GM18502 (cell line): ENCODE measurements around the gene PNPLA2.

ENCODE experiments used
- ATAC-seq: cut with Tn5 transposase; IDR thresholded peaks from one replicate; pipeline ENCODE4 v1.9.1; 2021; ENCODE audit warnings: mild to moderate bottlenecking; ENCODE audit not compliant: unreplicated experiment, poor library complexity

The PNPLA2 gene, protein sequence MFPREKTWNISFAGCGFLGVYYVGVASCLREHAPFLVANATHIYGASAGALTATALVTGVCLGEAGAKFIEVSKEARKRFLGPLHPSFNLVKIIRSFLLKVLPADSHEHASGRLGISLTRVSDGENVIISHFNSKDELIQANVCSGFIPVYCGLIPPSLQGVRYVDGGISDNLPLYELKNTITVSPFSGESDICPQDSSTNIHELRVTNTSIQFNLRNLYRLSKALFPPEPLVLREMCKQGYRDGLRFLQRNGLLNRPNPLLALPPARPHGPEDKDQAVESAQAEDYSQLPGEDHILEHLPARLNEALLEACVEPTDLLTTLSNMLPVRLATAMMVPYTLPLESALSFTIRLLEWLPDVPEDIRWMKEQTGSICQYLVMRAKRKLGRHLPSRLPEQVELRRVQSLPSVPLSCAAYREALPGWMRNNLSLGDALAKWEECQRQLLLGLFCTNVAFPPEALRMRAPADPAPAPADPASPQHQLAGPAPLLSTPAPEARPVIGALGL

DNA sequence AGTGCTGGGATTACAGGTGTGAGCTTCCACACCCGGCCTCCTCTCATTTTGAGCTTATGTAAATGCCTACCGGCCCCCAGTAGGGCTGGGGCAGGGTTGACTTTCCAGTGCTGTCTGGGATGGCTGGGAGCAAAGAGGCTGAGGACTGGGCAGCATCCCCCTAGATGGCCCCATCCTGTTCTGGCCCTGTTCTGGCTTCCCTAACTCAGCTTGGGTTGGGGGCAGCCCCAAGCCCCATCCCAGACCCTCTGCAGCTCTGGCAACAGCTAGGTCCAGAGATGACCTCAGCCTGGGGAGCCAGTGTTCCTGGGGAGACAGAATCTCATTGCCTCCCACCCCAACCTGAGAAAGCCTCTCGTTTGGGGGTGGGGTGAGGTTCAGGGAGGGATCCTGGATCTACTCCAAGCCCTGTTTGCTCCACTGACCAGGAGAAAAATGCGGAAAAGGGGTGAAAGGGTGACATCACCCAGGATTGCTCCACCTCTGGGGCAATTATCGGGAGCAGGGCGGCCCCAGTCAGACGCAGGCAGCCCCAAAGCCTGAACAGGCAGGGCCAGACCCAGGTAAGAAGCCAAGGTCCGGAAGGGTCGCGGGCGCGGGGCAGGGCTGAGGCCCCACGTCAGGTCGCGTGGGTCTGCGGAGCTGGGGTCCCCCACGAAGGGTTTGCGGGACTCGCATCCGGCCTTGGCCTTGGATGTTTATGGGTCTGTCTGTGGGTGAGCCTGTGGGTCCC, at the start of gene PNPLA2:
Gene PNPLA2 (plus strand): TSS at position 519 of the 733 bp plus-strand sequence. CDS start 805 bp downstream, outside the sequence.
- ATAC-seq, result no peak

DNA sequence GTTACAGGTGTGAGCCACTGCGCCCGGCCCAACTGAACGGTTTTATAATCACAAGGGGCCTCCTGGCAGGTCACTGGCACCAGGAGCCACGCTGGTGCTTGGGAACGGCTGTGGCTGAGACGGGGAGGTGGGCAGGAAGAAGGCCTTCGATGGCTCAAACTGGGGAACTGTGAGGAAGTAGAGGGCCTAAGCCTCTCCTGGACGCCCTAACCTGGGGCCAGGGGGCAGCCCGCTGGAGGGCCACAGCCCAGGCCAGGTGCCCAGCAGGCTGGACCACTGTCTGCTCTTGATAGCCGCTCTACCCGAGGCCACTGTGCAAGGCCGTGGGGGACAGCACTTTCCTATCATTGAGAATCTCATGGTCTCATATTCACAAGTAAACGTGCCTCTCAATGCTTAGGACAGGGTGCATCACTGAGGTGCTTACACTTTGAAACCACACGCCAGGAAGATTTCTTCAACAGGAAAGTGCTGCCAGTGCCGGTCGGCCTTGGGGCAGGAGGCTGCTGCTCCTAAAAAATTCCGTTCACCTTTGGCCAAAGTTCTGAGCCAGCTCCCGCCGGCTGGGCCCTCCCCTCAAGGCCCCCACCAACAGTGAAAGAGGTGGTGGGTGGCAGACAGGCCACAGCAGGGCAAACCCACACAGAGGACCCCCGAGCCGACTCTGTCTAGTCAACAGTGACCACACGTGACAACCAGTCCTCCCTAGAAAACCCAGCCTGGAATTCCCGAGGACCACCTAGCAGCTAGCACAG, 48.6 kb upstream of the PNPLA2 start:
- ATAC-seq, result no peak

DNA sequence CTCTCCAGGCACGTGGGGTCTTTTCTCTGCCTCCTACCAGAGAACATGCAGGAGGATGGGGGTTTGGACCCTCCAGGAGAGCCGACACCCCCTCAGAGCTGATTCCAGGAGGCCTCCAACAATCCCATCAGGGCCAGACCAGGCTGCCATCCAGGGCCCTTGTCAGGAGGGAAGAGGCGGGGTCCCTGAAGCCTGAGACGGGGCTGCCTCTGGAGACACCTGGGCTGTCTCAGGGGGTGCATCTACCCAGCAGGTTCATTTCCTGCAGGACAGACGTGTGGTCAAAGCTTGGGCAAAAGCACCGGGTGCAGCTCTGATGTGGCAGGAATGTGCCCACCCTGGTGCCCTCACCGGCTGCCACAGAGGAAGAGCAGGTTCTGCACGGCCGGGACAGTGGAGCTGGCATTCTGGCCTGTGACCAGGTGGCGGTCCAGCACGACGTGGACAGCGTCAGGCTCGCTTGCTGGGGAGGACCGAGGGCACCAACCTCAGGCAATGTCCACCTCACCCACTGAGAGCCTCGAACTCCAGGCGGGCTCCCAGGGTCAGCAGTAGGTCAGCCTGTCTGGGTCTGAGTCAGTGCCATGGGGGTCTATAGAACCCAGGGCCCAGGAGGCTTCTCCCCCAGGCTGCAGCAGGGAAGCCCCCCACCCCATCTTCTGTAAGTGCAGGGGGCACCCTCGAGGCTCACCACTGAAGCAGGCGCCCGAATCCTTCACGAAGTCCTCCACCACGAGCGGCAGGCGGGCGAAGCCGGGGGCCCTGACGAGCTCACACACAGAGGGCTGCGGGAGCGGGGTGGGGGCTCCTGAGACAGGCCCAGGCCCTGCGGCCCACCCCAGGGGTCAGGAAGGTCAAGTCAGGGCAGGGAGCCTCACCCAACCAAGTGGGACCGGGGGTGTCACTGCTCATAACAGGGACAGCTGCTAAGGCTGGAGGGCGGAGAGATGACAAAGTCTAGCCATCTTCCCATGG, 47.8 kb upstream of the PNPLA2 start:
- ATAC-seq, result no peak

DNA sequence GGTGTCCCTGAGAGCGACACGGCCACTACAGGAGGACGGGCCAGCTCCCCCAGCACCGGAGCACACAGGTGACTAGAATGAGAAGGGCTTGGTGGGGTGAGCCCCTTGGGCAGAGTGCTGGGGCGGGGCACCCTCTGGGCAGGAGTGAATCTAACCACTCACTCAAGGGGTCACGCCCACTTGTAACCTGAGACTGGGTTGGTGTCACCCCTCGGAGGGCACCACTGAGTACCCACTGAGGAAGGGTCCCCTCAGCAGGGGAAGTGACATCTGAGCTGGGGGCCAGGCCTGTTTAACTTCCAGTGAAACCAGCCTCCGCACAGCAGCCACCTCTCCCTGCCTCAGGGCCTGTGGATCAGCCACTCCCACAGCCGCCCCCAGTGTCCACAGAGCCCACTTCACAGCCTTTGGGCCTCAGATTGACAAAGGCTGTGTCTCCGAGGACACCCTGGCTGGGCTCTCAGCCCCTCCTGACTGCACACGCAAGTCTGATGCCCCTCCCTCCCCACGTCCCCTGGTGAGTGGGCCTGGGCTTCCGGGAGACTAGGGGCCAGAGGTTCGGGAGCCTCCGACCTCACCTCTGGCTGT, 47.0 kb upstream of the PNPLA2 start:
- no peak for ATAC-seq

DNA sequence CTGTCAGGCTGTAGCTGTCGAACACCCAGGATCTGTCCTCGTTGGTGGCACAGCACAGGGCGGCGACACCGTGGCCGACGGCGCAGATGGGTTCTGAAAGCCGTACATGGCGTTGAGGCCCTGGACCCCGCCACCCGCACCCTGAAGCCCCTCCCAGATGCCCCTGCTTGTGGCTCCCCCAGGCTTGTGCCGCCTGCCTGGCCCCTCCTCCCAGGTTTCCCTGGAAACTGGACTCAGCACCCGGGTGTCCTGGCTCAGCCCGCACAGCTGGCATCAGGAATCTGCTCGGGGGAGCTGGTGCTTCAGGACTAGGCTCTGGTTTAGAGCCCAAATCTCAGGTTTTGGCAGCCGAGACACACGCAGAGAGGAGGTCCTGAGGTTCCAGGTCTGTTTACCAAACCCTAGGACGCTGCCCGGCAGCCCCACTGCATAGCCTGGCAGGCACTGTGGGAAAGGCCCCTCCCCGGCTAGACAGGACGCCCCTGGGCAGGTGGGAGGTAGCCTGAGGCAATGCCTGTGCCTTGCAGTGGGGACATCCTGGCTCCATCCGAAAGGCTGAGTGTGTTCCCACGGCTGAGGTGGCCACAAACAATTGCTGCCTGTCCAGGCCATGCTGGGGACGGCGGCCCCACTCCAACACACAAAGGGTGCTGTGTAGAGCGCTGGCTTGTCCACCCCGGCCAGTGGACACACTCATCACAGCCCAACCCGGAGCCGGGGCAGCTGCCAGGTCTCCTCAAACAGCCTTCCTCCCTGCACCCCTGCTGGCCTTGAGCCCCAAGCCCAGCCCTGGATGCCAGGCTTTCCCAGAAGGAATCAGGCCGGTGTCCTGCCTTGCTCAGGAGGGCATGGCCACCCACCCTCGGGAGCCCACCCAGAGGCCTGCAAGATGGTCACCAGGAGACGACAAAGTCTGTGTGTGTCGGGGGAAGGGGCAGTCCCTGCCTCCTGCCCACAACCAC, 46.0 kb upstream of the PNPLA2 start:
- no peak for ATAC-seq

DNA sequence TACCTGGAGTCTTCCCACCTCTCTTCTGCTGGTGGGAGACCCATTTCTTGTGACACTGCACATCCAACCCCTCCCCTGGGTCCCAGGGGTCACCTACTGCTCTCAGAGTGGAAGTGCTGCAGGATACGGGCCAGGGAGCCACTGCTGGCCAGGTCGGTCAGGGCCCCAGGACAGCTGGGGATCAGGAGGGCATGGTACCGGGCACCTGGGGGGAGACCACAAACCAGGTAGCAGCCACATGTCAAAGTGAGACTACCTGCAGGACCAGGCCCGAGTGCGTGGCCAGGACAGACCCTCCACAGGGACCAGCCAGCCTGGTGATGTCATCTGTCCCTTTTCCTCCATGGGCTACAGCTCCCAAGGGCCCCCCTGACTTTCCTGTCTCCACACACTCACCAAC, 45.3 kb upstream of the PNPLA2 start:
- no peak for ATAC-seq

DNA sequence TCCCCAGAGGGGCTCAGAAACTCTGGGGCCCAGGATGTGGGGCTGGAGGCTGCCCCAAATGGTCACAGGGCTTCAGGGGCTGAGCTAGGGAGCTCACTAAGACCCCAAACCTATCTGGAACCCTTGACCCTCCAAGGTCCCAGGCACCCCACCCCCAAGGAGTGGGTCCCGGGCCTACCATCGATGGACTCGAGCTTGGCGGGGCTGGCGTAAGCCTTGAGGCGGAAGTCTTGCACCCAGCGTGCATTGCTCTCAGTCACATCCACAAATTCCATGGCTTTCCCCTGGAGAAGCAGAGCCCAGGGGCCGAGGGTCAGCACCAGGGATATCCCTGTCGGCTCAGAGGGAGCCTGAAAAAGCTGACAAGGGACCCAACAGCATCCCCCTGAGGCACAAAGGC, 44.9 kb upstream of the PNPLA2 start:
- no peak for ATAC-seq

DNA sequence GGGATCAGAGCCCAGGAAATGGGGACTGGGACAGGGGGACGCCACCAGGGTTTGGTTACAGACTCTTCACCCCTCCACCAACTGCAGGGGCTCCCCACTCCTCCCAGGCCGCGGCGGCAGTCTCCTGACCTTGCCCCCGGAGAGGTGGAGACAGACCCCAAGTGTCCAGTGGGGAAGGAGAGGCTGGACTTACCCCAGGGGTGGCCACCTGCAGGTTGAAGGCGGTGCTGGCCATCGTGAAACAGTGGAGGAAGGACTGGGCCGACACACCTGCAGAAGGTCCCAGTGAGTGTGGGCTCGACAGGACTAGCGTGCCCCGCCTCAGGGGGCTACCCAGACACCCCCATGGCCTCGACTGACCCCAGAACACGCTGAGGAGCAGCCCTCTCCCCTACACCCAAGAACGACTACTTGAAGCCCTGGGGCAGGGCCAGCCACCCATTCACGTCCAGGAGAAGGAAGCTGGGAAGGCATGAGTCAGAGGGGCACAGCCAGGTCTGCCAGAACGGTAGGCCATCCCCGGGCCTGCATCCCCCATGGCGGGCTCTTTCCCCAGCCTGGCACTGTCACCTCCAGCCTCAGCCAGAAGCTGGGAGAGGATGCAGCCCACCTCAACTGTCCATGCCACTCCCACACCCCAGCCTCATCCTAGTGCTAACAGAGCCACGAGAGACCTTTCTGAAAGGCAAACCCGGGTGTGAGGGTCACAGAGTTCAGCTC, 43.7 kb upstream of the PNPLA2 start:
- no peak for ATAC-seq

DNA sequence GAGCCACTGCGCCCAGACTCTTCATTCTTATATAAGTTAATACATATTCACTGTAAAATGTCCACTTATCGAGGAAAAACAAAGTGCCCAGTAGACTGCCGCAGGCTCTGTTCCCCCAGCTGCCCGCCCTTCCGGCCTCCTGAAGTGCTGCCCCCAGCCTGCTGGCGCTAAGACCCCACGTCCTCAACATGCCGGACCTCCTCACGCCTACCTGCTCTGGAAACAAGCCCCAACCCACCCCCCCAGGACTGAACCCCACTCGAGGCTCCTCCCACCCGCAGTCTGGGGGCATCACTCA, 42.5 kb upstream of the PNPLA2 start:
- no peak for ATAC-seq

DNA sequence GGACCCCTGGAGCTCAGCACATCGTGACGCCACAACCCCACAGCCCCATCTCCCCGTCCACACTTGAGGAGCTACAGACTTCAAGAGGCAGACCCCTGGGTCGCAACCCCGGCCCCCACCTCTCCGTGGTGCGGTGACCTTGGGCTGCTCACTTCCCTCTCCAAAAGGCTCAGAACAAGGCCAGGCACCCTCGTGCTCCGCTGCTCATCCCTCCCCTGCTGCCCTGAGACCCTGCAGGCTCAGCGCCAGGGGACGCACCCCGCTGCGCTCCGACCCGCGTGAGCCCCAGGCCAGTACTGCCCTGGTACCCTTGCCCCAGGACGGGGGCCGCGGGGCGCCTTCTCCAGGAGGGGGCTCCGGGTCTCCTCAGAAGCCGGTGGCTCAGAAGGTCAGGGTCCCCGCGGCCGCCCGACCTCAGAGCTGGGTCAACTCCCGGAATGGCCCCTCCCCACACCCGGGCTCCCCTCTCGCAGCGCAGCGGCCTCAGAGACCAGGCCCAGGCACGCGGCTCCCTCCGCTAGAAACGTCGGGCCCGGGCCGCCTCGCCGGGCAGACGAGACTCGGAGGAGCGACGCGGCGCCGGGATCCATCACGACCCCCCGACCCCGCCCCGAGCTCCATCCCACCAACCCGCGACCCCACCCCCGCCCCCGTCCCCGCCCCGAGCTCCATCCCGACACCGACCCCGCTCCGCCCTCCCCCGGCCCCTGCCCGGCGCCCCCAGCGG, 42.0 kb upstream of the PNPLA2 start:
- ATAC-seq, result peak; percentile 33

DNA sequence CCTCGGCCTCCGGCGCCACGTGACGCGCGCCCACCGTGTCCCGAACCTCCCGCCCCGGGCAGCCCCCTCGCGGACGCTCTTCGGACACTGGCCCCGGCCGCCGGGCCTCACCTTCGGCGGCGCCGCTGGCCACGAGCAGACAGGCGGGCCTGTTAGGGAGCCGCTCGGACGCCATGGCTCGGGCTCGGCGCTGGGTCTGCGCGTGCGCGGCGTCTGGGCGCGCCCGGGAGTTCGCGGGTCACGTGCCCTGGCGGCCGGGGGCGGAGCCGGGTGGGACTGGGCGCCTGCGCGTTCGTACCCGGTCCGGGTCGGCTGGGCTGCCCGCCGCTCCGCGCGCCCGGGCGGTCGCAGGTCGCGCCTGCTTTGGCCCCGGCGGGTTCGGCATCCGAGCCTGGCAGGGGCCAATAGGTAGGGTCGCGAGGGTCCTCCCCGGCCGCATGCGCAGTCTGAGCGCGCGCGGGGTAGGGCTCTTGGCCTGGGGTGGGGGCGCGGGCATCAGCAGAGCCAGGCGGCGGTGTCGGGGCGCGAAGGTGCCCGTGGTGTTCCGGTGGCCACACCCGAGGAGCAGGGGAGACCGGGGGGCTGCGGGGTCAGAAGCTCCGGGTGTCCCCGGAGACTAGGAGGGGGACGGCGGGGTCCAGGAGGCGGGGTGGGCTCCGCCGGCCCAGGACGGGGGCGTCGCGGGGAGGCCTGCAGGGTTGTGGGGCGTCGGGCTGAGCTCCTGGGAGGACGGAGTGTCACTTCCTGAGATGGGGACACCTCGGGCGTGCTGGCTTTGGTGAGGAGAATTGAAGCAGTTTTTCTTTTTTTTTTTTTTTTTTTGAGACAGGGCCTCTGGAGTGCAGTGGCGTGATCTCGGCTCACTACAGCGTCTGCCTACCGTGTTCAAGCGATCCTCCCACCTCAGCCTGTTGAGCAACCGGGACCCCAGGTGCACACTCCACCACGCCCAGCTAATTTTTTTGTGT, 41.1 kb upstream of the PNPLA2 start, which contains the start of gene GATD1:
Gene GATD1 (minus strand): TSS at position 200 of the 968 bp plus-strand sequence. CDS start 25 bp downstream, at position 175.
- ATAC-seq, result peak; percentile 79

DNA sequence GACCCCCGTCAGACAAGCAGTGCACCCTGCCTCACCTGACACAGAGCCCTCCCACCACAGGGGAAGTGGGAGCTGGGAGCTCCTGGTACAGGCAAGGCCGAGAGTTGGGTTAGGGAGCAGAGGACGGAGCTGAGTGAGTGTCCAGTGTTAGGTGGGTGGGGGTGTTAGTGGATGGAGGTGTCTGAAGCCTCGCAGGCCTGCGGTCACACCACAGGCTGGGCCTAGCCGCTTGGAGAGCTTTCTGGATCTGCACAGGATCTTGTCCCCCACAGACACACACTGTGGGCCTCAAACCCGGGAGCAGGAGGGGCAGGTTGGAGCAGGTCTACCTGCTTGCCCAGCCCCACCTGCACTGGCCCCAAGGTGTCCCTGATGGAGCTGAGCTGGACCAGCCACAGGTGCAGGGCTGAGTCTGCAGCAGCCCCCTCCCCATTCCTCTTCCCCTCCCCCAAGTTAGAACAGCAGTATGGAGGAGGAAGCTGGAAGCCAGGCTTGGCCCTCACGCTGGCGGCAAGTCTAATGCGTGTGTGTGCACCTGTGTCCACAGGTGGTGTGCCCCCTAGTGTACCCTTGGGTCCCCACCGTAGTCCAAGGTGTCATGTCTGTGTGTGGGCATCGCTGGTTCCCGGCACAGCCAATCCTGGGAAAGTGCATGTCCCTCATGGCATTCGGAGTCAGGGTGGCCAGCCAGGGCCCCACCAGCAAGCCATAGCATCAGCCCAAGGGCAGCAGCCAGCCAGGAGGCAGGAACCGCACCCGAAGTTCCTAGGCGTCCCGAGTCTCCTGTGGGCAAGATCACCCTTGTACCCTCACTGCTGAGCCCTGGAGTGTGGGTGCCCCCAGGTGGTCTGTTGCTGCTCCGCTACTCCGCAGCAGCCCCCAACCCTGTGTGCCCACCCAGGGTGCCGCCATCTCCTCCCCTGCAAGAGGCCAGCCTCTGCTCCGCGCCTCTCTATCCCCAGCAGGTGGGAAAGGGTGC, 39.4 kb upstream of the PNPLA2 start:
- ATAC-seq, result no peak

DNA sequence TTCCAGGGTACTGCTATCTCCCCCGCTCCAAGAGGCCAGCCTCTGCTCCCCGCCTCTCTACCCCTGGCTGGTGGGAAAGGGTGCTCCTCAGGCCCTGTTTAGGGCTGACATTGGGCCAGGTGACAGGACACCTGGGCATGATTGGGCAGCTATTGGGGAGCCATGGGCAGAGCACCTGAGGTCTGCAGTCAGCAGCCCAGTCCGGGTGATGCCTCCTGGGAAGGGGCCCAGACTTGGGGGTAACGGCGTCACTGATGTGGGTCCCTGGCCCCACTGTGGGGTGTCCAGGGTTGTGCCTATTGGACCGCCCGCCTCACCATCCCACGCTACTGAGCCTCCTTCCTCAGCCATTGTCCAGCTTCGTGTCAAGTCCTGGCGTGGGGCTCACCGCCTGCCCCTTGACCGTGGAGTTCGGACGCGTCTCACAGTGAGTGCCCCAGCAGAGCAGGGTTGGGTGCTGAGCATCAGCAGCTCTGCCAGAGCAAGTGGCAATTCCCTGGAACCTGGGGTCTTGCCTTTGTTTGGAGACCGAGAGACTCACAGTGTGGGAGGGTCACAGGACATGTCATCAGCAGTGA, 38.7 kb upstream of the PNPLA2 start:
- no peak for ATAC-seq
